HG03558 (cell line): ENCODE measurements around the gene ARFGAP1.

Experiments
- ATAC-seq: cut with Tn5 transposase; IDR thresholded peaks from one replicate; pipeline ENCODE4 v1.9.1; 2021; ENCODE audit warnings: moderate number of reproducible peaks; ENCODE audit not compliant: unreplicated experiment; ENCODE audit errors: extremely low read depth

Gene ARFGAP1

DNA sequence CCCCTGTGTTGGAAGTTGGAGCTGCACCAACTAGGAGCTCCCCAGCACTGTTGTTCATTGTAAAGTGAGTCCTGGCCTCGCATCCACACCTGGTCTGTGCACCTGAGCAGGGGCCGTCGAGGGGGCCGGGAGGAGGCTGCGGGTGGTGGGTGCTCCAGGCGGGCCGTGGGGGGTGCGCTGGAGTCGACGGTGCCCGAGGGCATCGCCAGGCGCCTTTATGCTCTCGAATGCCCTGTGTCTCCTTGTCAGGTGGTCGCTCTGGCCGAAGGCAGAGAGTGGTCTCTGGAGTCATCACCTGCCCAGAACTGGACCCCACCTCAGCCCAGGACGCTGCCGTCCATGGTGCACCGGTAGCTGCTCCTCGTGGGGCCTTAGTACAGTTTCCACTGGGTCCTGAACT is 4.3 kb downstream of the ARFGAP1 start:
- ATAC-seq, result no peak

GRCh38 chr20:63277466-63278272 is 5.1 kb downstream of the ARFGAP1 start:
- ATAC-seq, result no peak

DNA sequence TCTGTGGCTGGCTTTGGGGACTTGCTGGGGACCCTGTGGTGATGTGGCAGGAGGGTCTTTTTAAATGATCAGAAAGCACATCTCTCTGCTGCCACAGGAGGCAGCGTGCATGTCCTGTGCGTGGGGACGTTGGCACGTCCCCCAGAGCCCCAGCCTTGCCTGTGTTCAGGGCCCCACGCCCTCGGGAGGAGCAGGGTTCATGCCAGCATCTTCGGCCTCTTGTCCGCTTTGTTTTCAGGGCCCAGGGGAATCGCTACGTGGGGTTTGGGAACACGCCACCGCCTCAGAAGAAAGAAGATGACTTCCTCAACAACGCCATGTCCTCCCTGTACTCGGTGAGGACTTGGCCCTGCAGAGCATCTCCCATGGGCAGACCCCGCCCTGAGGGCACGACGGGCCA is 6.0 kb downstream of the ARFGAP1 start:
- no peak for ATAC-seq

DNA sequence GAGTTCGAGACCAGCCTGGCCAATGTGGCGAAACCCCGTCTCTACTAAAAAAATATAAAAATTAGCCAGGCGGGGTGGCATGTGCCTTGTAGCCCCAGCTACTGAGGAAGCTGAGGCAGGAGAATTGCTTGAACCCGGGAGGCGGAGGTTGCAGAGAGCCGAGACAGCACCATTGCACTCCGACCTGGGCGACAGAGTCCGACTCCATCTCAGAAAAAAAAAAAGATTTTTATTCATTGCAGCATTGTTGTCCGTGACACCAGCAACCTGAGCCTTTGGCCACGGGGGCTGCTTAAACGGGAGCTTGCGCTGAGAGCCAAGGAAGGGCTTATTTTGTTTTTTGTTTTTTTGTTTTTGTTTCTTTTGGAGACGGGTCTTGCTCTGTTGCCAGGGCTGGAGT is 7.3 kb downstream of the ARFGAP1 start:
- no peak for ATAC-seq

DNA sequence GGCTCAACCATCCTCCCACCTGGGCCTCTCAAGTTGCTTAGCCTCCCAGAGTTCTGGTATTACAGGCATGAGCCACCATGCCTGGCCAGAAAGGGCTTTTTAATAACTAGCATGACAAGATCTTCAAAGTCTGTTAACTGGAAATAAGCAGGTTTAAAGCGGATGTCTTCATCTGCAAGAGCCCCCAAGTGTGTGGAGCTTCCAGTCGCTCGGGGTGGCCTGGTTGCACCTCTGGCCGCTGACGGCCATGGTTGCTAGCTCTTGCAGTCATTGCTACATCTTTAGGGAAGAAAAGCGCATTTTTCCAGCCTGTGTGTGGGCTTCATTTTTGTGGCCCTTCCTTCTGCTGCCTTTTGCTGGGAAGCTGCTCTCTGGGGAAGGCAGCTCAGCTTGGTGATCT is 7.8 kb downstream of the ARFGAP1 start:
- ATAC-seq, result no peak

DNA sequence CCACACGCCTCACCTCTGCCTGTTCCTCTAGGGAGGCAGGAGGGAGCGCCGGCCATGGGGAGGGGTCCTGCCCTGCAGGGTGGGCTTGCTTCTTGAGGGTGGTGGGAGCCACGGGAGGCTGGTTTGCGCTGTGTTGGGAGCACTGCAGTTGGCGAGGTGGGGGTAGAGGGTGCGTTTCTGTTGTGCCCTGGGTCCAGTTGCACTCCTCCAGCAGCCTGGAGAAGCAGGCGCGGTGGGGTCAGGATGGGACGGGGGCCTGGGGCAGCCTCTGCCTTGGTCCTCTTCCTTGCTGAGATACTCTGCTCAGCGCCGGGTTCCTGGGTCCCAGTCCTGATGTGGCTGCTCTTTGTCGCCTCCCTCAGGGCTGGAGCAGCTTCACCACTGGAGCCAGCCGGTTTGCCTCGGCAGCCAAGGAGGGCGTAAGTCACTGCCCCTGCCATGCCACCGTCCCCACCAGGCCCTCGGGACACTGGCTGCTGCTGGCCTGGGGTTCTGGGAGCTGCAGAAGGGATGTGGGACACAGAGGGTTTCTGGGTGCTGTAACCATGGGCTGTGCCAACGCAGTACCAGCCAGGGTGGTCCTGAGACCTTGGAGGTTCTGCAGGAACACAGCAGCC is 8.4 kb downstream of the ARFGAP1 start:
- ATAC-seq, result no peak

DNA sequence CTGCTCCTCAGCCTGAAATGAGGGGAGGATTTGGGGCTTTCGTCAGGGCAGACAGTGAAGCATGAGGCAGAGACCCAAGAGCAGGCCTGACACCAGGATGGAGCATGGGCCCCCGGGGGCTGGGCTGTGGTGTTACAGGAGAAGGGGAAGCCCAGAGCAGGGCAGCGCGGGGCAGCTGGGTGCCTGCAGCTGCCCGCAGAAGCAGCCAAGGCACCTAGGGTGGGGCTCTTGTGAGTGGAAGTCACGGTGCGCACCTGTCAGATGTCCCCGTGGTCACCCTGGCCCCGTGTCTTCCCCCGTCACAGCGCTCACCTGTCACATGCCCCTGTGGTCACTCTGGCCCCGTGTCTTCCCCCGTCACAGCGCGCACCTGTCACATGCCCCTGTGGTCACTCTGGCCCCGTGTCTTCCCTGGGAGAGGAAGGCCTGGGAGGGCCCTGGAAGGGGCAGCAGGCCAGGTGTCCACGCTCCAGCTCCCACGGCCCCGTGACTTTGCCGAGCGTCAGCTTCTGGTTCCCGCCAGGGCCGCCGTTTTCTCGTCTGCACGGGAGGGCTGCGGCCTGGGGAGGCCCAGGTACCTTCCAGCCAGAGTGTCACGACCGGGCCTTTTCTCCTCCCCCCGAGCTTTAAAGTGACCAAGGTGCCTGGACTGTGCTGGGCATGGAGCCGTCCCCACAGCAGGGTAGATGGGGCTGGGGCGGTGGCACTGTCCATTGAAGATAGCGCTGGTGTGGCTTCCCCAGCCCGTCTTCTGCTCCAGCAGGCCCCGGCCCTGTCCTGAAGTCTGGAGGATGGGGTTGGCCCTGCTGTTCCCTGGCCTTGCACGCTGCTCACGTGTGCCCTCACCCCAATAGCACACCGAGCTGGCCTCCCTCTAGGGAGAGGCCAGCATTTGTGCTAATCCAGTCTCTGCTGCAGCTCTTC is 9.4 kb downstream of the ARFGAP1 start:
- no peak for ATAC-seq

DNA sequence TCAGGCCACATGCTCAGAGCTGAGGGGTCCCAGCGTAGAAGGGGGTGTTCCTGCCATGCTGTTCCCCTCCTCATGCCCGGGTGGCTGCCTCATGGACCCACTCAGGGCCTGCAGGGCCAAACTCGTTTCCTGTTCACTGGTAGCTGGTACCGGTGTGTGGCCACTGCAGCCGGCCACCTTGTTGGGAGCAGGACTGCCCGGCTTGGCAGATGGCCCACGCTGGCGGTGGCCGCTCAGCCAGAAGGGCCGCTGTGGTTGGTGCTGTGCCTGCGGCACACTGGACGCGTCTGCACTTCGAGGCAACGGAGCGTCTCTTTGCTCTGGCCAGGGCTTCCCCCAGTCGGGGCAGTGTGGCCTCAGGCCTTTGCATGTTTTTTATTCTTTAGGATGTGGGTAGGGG is 10.3 kb downstream of the ARFGAP1 start:
- no peak for ATAC-seq

DNA sequence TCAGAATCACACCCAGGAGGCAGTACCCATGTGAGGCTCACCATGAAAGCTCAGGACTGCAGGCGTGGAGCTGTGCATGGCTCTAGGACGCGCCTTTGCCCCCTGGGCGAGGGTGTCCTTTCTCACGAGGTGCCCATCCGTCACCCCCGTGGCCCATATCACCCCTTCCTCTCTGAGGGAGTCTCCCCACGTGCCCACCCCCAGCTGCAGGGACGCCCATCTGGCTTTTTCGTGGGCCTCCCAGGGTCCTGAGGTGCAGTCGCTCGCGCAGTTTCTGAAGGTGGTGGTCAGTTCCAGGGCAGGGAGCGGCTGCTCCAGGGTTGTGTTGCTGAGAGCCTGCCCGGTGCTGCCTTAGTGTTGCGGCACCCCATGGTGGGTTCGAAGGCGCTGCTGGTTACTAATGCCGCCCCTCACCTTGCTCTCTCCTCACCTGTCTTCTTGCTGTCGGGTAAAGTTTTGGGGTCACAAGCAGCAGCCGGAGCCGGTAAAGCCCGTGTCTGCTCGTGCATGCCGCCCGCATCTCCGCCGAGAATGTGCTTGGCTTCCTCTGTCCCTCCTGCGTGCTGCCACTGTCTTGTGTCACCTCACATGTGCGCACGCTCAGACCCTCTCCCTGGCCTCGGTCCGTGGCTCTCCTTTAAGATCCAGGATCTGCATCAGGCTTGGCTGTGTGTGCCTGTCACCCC is 10.9 kb downstream of the ARFGAP1 start:
- ATAC-seq, result no peak

DNA sequence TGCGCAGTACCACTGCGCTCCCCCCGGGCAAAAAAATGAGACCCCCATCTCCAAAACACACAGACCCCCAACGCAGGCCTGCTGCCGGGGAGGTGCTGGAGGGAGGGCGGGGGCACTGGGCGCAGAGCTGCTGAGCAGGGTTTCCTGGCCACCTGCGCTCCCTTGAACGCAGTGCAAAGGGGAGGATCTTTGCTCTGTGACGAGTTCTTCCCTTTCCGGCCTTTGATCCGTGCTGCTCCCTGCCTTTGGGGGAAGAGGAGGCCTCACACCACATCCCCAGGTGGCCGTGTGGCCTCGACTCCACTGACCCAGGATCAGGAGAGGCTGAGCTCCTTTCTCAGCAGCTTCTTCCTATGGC is 11.4 kb downstream of the ARFGAP1 start:
- ATAC-seq, result no peak

DNA sequence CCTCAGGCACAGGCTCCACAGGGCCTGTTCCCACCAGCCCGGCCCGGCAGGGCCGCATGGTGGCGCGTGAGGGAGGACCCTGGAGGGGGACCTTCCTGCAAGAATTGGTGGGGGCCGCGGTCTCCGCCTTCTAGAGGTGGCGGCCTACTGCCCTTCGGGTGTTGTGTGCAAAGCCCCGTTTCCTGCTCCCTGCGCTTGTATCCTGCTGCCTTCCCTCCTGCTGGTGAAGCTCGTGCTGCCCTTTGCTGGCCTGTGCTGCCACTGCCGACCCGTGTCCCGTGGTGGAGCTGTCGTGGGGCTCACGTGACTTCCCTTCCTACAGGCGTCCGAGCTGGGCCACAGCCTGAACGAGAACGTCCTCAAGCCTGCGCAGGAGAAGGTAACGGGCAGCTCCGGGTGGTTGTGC is 11.9 kb downstream of the ARFGAP1 start:
- no peak for ATAC-seq

DNA sequence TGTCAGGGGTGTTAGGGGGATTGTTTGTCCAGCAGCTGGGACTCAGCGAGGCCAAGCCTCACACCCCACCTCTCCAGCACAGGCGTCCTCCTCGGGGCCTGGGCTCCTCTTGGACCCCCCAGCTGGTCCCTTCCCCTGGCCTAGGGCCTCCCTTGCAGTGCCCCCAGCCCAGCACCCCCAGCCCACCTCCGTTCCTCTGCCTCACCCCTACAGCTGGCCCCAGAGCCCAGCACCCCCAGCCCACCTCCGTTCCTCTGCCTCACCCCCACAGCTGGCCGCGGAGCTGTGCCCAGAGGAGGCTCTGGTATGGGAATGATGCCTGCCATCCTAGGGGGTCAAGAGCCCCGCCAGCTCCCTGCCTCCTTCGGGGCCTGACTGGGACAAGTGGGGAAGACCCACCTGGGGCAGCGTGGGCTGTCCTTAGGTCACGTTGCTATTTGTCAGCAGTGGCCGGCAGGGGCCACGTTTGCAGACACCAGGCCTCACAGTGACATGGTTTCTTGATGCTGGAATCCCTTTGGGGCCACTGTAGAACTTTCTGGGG is 12.4 kb downstream of the ARFGAP1 start:
- no peak for ATAC-seq

GRCh38 chr20:63285636-63286615 is 13.3 kb downstream of the ARFGAP1 start:
- ATAC-seq, result no peak

GRCh38 chr20:63286781-63287696 is 14.4 kb downstream of the ARFGAP1 start:
- no peak for ATAC-seq

DNA sequence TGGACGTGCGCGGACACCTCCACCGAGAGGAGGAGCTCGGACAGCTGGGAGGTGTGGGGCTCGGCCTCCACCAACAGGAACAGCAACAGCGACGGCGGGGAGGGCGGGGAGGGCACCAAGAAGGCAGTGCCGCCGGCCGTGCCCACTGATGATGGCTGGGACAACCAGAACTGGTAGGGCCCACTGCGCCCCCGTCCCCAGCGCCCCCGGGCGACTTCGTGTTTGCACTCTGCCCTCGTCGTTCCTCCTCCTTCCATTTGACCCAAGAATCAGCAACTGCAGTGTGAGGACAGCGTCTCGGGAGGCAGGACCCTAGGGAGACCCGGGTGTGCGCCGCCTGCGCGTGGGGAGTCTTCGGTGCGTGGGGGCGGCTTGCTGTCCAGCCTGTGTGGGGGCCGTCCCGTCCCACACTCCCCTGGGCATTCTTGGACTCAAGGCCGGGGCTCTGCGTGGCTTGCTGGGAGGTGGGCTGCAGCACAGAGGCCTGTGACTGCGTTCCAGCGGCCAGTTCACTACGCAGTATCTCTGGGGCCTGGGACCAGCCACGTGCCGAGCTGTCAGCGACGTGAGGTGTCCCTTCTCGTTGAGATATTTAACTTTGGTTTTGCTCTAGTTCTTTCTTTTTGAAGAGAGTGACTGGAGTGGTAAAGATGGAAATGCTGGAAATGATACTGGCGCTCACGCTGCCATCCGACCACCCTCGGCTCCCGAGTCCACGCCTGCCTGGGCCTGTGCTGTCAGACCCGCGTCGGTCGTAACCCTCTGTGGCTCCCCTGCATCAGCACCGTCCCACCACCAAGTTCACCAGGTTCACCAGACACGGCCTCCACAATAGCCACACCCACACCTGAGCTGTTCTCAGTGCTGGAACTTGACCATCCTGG is 15.3 kb downstream of the ARFGAP1 start:
- no peak for ATAC-seq

- no peak for ATAC-seq
Measured at GRCh38 chr20:63288581-63289251, 16.1 kb downstream of the ARFGAP1 start.
